Lung microvascular endothelial cell (primary cell): ENCODE results near the gene CWC15. TPM values are rescaled to one million over a fixed set of nuclear protein-coding genes. Genes with fewer than 3 reads are reported as not detected.
"Not testable (repeated sequence)": the region's sequence is repeated elsewhere in the genome, so short reads cannot be mapped to it uniquely, and the experiment has no call there.

Source experiments
- DNase-seq, 2 donors: peaks; one replicate each; pipeline versions ENCODE4 v3.0.0 to v3.0.0-alpha.2; 2010; ENCODE audit warnings: low read depth in 2 of 2
- total RNA-seq: library from RNA; depleted of rRNA; stranded (reverse); fragments of >200 nt; gene quantifications from 2 replicates; pipeline ENCODE4 v1.2.1, GENCODE V29; 2014

CWC15 gene
- total RNA-seq, 1 donor from 2014 or later, result 28.4 TPM

DNA sequence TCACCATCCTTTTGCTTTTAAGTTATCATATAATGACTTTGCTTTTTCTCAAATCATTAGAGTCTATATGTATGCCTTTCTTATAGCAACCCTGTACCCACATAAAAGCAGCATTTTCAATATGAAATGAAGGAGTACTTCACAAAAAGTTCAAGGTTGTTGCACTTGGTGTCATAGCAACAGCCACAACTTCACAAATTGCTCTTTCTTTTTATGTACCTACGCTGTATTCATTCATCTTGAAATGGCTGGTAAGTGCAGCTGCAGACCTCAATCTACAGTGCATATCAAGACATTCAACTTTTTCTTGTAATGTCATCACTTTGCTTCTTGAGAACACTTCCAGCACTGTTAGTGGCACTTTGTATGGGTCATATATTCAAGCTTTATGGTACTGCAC, 18.6 kb downstream of the CWC15 start:
- DNase-seq, result no peak

- DNase-seq, result no peak
Measured at GRCh38 chr11:94948070-94948617, 25.2 kb downstream of the CWC15 start.

DNA sequence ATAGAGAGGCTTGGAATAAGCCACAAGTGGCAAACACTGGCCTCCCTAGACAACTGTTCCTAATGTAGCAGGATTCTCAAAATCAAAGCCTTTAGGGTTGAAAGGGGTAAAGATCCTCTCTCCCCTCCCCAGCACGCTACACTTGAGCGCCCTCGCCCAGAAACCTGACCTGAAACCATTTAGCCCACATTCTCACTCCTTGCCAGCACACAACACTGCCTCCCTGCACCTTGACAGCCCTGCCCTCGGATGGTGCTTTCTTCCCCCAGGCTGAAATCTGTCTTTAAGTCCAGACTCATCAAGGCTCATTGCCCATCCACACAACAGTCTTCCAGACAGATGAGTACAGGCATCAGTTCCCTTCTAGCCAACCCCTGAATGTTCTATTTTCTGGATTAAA, 26.5 kb downstream of the CWC15 start:
- no peak for DNase-seq

- DNase-seq, result no peak
Measured at GRCh38 chr11:94941131-94941530, 32.2 kb downstream of the CWC15 start.

DNA sequence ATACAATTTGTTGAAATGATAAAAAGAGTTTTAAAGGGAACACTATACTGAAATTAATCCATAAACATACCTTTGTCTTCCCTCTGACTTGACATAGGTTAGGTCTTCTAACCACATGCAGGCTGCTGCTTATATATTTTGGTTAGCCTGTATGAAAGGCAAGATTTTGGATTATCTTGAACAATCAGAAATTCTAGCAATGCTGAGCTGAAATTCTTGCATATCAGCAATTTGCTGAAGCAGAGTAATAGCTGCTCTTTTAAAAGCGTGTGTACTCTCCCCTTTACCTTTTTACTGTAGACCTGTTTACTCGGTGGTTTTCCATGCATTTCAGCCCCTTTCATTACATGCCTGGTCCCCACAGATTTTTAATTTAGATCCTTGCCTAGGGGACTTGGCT, 34.0 kb downstream of the CWC15 start:
- DNase-seq, result no peak

- peak; percentile 91 to 99 for DNase-seq
Measured at GRCh38 chr11:94938095-94939055, 35.0 kb downstream of the CWC15 start.

GRCh38 chr11:94934846-94935245, 38.5 kb downstream of the CWC15 start:
- peak; percentile 25 to 73 for DNase-seq

- peak in 1 of 2 donors; percentile 77 for DNase-seq
Measured at GRCh38 chr11:94934362-94934761, 39.0 kb downstream of the CWC15 start.

DNA sequence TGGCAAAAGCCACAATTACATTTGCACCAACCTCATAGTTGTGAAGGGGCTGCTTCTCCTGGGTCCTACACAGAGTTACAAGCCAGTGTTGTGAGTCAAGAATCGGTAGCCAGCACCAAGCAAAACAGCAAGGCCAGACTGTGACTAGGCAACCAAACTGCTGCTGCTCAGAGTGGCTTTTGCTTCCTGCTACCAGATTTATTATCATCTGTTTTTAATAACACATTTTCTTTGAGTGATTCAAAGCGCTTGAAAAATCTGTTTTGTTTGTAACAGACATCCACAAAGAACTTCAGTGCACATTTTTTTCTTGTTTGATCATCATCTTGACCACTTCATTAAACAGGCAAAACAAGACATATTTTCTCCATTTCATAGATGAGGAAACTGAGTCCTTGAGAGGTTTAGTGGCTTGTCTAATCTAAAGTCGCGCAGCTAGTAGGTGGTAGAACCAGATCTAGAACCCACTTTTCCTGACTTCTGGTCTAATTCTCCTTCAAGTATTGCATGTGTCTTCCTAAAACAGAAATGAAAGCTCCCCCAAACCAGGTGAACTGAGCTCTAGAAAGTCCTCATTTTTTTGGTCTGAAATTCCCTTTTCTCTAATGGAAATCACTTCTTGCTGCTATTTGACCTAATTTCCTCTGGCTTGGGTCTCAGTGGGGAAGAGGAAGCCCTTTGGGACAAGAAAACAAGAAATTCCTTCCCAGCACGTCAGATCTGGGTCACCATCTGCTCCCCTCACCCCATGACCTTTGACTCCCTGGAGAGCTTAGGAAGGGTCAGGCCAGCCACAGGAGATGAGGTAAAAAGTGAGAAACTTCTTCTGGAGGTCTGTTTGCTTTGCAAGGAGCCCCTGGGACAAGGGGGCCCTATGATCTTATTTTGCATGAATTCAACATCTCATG, 39.9 kb downstream of the CWC15 start:
- peak; percentile 56 to 92 for DNase-seq

DNA sequence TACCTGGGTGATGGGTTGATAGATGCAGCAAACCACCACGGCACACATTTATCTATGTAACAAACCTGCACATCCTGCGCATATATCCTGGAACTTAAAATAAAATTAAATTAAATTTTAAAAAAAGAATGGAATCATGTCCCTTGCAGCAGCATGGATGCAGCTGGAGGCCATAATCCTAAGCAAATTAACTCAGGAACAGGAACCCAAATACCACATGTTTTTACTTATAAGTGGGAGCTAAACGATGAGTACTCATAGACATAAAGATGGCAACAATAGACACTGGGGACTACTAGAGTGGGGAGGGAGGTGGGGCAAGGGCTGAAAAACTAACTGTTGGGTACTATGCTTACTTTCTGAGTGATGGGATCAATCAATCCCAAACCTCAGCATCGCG, 40.9 kb downstream of the CWC15 start:
- DNase-seq, result no peak

GRCh38 chr11:94932072-94932471, 41.3 kb downstream of the CWC15 start:
- DNase-seq, result not testable (repeated sequence)

GRCh38 chr11:94928117-94928990, 45.0 kb downstream of the CWC15 start:
- DNase-seq, result peak in 1 of 2 donors; percentile 59

DNA sequence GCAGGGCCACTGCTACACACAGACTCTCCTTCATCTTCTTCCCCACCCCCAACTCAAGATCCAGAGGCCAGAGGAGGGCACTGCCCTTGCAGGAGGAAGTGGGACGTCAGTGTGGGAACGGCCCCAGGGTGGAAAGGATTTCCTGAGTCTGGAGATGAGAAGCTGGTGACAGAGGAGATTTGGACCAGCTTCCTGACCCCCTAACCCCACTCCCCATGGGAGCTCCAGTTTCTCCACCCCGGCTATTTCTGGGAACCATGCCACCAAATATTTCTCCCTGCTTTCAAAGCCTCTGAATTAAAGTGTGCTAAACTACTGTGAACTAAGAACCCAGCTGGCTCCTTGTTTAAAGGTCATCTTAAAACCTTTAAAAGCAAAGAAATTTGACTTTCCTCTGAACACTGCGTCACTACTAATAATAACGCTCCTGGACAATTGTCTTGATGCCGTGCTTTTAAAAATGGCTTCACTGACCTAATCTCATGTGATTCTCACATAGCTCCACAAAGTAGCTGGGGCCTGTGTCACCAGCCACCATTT, 46.6 kb downstream of the CWC15 start:
- peak; percentile 74 to 97 for DNase-seq

DNA sequence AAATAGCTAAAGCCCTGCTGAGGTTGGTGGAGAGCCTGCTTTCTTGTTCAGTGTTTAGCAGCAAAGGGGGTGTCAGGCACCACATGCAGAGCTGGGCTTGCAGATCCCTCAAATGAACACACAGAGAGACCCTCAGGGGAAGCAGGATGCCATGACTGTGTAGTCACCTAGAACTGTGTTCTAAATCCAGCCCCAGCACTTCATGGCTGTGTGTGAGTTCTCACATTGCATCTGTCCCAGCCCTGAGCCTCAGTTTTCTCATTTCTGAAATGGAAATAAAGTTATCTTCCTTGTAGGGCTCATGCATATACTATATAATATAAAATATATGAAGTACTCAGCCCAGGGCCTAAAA, 47.1 kb downstream of the CWC15 start:
- peak in 1 of 2 donors; percentile 32 for DNase-seq

DNA sequence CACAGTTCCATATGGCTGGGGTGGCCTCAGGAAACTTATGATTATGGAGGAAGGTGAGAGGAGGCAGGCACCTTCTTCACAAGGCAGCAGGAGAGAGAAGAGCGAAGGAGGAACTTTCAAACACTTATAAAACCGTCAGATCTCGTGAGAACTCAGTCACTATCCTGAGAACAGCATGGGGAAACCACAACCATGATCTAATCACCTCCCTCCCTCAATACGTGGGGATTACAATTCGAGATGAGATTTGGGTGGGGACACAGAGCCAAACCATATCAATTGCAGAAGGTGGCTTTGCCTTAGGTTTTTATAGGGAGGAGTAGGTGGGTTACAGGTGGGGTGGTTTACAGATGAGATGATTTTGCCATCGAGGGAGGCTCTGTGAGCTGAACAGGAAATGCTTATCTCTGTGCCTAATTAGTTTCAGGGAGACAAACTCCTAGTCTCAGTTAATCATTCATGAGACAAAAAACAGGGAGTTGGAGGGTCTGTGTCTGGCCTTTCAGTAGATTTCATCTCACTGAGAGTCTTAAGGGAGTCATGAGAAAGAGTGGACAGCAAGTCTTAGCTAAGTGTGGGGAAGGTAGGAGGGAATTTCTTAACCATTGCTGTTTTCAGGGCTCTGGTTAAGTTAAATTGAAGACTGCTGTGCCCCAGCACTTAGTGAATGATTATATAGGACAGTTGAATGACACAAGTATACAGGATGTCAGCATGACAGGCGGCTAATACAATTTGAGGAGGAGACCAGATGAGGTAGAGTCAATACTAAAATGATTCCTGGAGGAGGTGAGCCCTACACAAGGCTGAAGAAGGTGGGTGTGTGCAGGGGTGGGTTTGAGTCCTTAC, 47.7 kb downstream of the CWC15 start:
- peak in 1 of 2 donors; percentile 22 for DNase-seq

GRCh38 chr11:94924612-94925011, 48.7 kb downstream of the CWC15 start:
- peak in 1 of 2 donors; percentile 44 for DNase-seq

- DNase-seq, result no peak
Measured at GRCh38 chr11:94924171-94924572, 49.2 kb downstream of the CWC15 start.

DNA sequence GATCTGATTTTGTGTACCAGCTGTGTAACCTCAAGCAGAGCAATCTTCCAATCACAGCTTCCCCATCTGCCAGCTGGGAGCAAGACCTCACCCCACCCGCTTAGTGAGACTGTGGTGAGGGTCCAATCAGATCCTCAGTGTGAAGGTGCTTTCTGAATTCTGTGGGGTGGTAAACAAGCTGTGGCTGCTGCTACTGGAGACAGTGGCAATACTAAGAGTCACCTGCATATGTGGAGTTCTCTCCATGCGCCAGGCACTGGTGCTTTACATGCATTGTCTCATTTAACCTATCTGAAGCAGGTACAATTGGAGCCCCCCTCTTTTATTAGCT, 50.4 kb downstream of the CWC15 start:
- DNase-seq, result no peak

DNA sequence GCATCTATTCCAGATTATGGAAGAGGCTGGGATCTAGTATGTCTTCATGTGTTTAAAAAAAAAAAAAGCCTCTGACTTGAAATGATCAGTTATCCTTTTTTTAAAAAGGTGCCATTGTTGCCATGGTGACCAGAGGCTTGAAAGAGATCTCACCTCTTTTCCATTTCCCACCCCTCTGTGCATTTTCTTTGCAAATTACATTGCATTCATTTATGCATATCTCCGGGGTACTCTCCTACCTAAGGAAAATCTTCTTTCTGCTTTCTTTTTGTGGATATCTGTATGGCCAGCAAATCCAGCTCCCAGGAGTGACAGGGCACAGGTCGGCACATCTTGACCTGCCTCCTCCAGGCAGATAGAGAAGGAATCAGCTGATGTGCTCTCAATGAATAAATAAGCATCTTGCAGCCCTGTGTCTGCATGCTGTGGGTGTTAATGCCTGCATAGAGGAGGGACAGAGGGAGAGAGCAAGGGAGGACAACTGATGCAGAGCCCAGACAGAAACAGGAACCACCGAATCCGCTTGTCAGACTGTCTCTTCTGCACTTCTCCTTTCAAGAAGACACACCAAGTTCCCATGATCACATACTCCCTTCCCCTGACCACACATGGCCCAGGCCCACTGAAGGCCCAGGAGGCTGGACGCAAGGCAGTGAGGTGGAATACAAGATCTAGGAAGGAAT, 50.9 kb downstream of the CWC15 start:
- no peak for DNase-seq
